MV-4-11 (cell line): ENCODE measurements around the gene MTCH1.
A peak's percentile ranks its signal among the peaks of the same experiment; 100 is the strongest.
"Not testable (repeated sequence)": the region's sequence is repeated elsewhere in the genome, so short reads cannot be mapped to it uniquely, and the experiment has no call there.

ENCODE experiments used
- DNase-seq: peaks from one replicate; lab custom pipeline; 2025; lab: John Stamatoyannopoulos, UW

Gene MTCH1

DNA sequence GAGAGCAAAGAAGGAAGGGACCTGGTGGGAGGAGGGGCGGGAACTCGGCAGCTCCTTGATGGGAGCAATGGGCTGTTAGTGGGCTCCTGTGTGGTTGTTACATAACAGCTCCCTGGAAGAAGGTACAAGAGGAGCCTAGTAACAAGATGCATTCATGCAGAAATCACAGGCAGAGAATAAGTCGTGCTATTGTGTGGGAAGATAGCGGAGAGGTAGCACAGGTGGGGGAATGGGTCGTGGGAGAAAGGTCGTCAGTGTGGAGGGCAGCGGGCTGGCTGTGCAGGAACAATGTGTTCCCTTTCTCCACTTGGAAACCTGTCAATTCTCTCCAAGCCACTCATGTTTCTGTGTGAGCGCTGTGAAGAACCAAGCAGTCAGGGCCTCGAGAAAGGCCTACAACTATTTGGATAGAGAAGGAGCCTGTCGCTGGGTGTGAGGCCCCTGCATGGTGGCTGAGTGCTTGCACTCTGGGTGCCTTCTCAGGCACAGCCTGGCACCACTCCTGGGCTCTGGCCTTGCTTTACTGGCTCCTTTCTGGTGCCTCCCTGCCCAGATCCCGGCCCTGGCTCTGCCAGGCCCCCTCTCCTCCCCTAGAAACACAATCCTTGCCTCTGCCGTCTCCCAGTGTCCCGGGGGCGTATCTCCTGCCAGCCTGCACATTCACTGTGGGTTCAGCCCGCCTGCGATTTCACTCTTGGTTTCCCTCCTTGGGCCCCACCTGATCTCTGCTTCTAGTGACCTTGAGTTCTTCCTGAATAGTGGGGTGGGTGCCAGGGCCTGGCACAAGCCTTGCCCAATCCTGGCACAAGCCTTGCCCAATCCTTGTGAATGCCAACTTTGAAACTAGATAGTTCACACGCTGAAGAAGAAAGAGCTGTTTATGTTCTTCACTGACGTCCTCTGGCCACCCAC is 12.1 kb upstream of the MTCH1 start:
- no peak for DNase-seq

DNA sequence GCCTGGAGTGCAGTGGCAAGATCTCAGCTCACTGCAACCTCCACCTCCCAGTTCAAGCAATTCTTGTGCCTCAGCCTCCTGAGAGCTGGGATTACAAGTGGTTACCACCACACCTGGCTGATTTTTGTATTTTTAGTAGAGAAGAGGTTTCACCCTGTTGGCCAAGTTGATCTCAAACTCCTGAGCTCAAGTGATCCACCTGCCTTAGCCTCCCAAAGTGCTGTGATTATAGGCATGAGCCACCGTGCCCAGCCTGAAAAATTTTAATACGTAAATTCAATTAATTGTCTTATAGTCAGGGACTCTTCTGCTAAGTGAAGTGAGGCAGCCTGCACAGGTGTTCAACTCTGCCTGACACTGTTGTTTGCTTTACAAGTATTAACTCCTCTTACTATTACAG is 4.4 kb upstream of the MTCH1 start:
- DNase-seq, result not testable (repeated sequence)

DNA sequence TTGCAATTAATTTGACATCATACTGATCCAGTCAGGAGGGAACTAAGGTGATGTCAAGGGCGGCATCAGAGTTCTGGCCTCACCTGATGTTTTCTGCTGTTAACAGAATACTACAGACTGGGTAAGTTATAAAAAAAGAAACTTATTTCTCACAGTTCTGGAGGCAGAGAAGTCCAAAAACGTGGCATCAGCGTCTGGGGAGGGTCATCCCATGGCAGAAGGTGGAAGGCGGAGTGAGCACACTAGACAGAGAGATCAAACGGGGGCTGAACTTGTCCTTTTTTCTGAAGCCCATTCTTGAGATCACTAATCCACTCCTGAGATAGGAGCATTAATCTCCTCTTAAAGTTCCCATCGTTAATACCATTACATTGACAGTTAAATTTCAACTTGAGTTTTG is 3.3 kb upstream of the MTCH1 start:
- DNase-seq, result no peak

DNA sequence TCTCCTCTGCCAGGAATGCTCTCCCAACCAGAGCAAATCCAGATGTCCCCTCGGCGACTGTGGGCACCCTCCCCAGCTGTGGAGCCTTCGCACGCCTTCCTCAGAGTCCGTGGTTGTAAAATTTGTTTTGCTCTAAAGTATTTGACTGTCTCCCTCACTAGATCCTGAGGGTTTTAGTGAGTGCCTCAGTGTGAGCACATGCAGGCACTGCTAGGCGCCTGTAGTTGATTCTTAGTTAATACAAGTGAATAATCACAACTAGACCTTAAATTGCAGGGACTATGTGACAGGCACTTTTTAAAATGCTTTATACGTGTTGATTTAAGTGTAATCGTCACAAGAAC is 680 bp upstream of the MTCH1 start:
- no peak for DNase-seq

DNA sequence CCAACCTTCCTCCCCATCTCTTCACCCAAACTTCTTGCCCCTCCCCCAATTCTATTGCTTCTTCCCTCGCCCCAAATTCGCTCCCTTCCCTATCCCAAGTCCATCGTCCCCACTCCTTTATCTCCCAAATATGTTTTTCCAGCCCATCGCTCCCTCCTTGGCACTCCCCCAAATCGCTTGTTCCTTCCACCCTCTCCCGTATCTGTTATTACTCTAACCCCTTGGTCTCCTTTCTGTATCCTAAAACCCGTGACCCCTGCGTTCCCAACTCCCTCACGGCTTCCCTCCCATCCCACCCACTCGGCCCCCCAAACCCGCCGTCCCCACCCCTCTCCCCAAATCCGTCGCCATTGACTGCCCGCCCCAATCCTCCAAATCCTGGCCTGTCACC is 584 bp downstream of the MTCH1 start:
- no peak for DNase-seq

DNA sequence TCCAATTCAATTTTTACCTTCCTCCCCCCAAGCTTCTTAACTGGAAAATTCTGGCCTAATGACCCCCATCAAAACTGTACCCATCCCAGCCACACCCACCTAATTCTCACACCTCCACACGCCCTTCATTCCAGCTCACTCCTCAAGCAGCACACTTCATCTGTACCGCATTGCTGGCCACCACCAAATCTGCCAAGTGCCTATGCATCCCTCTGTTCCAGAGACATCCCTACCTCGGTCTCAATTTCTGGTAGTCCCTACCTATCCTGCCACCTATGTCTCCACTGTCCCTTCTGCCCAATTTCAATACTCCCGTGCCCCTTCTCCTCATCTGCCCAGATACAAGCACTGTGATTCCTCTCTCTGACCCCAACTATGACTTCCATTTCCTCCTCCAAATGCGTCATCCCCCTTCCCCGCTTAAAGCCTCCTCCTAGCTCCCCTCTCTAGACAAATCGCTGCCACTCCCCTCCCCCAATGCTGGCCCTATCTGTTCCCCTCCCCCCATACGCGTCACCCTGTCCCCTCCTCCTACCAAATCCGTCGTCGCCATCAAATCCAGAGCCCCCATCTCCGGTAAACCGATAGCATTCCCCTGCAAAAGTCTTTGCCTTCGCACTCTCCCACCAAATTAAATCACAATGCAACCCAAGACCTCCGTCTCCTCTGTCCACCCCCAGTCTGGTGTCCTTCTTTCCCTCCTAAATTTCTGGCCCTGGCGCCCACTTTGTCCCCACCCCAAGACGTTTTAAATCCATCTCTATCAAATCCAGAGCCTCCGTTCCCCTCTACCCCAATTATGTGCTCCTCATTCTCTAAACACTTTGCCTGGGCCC is 1.2 kb downstream of the MTCH1 start:
- peak; percentile 11 for DNase-seq

DNA sequence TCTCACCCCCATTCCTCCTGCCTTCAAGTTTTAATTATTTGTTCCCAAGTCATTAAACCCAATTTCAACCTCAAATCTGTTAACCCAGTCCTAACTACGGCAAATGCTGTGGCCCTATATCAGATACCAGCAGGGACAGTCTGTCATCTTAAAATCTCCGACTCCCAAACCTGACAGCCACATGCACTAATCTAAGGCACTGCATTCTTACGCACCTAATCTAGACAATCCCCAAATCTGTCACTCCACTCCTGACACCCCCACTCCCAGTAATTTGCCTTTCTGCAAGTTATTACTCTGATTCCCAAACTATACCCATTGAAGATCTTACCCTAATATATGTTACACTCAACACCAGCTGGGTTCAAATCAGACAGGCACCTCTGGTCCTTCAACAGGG is 2.5 kb downstream of the MTCH1 start:
- DNase-seq, result no peak

DNA sequence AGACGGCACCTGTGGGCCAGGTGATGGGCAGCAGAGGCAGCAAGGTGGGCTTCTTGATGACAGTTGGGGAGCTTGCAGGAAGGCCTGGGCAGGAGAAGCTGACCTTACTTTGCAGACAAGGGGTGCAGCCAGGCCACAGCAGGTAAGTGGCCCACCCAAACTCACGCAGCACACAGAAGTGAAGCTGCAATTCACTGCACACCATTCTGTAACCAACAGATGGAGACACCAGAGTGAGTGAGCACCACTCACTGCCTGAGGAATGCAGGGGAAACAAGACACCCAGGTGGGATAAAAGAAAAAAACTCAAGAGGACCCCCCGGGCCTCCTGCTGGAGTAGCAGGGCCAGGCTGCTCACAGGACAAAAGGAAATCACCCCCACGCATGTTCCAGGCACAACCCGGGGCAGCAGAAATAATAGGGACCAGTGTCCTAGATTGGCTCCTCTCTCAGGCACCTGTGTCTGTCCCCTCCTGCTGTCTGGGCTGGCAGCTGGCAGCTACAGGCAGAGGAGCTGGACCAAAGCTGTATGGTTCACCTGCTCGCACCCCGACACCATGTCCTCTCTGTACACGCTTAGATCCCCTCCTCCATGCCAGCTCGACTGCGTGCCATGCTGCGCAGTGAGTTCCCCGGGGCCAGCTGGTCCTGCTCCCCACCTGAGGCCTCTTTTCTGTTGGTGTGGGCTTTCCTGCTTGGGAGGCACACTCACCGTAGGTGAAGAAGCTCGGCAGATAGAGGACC is 4.9 kb downstream of the MTCH1 start:
- DNase-seq, result no peak

DNA sequence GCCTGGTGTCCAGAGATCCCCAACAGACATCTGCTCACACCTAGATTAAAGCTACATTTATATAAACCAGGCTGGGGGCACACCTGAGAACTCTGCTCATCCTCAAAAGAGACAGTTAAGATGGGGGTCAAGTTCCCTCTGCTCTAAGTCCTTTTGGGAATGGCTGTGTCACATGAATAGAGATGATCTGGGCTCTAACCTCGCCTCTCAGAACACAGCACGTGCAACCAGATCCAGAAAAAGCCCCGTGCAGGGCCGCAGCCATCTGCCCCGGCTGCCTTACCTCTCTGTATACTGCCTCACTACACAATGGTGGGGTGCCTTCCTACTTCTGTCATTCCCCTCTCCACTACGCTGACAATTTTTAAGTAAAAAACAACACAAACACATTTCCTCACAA is 5.9 kb downstream of the MTCH1 start:
- DNase-seq, result no peak

DNA sequence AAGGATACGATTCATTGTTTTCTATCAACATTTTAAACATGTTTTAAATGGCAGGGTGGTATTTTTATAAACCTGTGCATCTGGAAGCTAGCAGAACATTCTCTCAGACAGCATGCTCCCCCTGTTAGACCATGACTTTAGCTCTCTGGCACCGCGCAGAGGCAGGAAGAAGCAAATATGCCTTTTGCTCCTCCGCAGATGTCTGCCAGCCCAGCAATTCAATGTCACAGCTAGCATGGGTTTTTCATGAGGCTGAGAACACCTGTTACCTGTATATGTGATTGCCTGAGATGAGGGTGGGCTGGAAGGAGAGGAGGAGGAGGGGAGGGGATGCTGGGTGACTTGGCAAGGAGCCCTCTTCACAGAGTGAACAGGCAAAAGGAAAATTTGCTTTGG is 6.7 kb downstream of the MTCH1 start:
- no peak for DNase-seq

DNA sequence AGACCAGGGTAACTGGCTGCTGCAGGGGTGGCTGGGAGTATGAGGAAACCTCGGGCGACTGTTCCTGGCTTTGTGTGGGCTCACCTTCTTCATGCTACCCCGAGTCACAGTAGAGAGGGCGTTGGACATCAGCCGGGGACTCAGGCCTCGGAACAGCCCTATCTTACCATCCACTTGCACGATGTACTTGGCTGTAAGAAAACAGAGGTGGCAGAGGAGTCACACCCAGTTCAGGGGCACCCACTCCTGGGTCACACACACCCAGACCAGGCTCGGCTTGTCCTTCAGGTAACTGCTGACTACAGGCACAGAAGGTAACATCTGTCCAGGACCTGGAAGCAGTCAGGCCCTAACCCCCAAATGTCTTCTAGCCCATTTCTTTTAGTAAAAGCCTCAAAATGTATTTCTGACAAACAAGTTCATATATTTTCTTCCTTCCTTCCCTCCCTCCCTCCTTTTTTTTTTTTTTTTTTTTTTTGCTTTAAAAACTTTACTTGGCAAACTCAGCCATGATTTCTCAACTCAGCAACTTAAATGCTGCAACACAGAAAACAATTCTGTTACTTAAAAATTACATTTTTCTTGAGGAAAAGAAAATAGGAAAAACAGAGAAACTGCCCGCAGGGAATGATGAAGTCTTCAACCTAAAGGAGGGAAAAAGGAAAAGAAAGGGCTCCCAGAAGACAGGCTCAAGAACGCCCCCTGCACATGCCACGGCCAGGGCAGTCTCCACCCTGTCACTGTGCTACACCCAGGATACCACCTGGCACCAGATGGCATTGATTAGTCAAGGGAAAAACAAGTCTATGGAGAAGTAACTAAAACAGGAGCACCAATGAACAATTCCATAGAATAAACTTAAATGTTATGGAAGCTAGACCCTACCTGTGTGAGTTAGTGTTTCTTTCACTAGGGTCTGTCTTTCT is 7.3 kb downstream of the MTCH1 start:
- no peak for DNase-seq

DNA sequence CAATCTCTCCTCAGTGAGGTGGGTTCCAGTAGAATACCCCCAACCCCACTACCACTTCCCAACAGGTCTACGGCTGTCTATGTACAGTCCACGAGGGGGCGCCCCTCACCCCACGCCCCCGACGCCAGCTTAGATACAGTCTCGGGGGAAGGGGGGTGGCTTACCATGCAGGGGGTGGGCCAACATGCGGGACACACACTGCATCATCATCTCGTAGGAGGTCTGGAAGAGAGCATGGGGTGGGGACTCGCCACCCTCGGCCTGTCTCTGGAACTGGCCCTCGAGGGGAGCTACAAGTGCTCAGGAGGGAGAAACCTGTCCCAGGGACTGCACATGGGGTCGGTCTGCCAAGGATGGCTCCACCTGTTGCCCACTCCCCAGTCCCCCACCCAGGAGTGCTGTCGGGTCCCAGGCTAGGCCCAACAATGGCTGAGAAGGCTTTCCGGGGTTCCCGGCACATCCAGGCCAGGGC is 8.5 kb downstream of the MTCH1 start:
- no peak for DNase-seq

DNA sequence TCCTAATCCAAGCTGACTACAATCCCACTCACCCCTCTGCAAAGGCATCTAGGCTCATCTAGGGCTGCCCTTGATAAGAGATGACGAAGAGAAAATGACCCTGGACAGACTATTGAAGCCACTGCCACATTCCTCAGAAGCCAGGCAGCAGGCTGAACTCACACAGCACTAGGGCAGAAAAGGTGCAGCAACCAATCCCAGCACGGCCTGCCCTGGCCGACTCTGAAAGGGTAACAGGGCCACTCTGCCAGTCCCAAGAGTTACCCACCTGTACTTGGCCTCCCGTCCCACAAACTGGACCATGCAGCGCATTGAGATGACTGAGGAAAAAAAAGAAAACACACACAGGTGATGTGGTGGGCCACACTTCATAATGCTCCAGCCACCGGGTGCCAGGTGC is 9.1 kb downstream of the MTCH1 start:
- DNase-seq, result no peak

DNA sequence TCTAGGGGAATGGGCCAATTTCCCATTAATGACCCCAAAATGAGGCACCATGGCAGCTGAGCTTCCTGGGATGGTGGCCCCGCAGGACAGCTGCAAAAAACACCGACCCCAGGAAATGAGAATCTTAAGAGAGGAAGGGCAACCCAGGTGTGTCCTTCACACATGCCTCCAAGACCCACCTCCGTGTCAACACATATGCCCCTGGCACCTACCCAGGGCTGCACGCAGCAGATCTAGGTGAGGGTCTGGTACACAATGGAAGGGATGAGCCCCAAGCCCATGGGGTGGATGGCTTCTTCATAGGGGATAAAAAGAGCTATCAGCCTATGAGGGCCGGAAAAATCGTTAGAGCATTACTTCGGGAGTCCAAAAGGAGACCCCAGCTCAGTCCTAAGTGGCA is 9.5 kb downstream of the MTCH1 start:
- no peak for DNase-seq

DNA sequence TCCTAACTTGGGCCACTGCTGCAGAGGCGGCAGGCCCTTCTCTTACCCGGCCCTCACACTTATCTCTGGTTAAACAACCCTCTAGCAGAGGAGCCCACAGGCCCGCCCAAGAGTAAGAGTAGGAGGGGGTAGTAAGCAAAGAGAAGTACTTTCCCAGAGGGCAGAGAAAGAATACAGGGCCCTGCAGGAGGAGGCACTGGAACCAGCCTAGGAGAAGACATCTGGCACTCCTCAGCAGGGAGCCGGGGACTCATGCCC is 10.1 kb downstream of the MTCH1 start:
- DNase-seq, result no peak

DNA sequence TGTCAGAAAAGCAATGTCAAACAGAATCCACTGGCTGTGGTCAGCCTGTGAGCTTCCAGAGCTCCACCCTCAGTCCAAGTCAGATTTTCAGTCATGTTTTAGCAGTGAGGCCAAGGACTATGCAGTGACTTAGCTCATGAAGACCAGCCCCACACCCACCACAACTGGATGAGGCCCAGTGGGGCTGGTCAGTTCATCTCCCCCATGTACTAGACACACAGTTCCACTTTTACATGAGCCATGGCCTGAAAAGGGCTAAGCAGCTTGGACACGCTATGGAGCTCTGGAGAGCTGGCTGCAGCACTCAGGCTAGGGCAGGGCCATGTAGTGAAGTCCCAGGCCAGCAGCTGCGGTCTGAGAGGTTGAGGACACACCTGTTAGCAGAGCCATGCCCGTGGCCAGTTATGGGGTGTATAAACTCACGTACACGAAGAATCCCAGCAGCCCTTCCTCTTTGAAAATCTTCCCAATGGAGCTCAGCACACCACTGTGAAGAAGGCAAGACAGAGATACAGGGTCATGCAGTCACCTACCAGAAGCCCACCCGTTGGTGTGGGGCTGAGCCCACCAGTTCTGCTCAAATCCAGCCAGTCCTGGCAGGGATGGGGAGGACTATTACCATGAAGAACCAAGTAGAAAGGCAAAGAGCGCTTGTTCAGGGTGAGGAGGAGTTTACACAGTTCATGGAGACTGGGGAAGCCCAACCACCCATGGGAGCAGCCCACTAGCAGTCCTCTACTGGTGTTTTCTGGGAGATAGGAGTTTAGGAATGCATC is 10.6 kb downstream of the MTCH1 start:
- no peak for DNase-seq

DNA sequence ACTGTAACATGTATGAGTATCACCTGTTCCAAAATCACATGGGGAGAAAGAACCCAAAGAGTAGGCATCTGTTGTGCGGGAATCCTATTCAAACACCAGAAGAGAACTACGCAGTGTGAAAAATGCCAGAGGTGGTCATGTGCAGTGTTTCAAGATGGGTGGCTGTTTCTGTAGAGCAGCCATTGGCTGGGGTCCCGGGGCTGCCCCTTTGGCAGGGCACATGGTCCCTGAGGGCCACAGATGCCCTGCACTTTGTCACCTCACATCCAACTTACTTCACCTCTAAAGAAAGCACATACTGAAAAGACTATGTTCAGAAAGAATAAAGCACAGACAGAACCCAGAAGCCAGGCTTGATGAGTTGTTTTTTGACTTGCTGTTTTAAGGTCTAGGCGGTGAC is 12.3 kb downstream of the MTCH1 start:
- no peak for DNase-seq

DNA sequence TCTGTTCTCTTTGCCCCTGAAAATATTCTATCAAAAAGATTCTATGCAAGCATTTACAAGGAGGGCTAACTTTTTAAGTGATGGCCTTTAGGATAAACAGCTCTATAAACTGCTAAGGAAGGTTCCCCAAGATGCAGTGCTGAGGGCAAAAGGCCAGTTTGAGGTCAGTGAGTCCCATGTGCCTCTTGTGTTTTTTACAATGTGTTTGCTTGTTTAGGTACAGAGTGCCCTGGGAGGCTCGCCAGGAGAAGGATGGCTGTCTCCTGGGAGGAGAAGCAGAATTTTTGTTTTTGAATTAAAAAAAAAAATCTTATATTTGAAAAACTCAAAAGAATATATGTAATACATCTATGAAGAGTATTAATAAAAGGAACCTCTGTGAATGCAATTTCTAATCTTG is 12.8 kb downstream of the MTCH1 start:
- no peak for DNase-seq

DNA sequence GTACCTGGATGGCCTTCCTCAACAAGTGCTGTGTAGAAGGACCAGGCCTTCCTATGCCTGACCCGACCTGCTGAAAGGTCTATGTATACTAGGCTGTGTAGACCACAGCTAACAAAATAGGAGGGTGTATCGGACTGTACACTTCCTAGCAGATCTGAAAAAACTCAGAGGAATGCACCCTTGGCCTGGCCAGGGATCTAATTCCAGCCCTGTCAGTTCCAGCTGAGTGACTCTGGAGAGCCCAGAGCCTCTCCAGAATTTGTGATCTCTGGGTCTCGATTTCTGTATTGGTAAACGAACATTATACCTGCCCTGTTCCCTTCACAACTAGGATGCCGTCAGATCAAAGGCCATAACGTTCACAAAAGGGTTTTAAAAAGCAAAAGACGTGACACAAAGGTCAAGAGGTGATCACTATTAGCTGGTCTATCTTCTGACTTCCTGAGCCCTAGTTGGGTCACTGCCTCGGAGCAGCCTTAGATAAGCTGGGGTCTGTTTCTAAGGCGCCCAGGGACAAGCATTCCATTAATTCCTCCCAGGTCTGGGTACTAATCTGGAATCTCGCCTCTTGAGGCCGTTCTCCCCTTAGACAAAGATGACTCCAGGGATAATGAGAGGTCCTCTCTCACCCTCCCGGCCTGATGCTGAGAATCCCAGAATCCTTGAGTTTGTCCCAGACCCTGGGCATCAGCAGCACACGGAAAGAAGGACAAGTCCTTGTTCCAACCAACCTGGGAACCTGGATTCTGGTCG is 13.9 kb downstream of the MTCH1 start:
- no peak for DNase-seq
